Medulla oblongata (tissue), 1 donor: Measurements from ENCODE around the gene IMP4.

ENCODE experiments used
- DNase-seq: peaks from one replicate; pipeline ENCODE4 v3.0.0-alpha.2; 2015; ENCODE audit errors: extremely low spot score

IMP4 gene

DNA sequence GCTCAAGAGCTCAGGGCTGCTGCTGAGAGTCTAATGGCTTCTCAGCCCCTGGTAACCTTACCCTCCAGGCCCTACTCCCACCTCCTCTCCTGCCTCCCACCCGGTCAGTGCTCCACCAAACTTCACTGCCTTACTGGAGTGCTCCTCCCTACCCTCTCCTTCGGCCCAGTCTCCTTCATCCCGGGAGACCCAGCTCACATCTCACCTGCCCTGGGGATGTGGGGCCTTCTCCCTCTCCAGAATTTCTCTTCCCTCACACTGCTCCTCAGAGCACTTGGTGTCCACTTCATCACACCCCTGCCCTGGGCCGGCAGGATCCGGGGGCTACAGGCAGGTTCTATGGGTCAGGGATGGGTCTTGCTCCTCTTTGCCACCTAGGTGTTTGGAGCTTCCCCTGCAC lies 34.8 kb downstream of the IMP4 start:
- no peak for DNase-seq

DNA sequence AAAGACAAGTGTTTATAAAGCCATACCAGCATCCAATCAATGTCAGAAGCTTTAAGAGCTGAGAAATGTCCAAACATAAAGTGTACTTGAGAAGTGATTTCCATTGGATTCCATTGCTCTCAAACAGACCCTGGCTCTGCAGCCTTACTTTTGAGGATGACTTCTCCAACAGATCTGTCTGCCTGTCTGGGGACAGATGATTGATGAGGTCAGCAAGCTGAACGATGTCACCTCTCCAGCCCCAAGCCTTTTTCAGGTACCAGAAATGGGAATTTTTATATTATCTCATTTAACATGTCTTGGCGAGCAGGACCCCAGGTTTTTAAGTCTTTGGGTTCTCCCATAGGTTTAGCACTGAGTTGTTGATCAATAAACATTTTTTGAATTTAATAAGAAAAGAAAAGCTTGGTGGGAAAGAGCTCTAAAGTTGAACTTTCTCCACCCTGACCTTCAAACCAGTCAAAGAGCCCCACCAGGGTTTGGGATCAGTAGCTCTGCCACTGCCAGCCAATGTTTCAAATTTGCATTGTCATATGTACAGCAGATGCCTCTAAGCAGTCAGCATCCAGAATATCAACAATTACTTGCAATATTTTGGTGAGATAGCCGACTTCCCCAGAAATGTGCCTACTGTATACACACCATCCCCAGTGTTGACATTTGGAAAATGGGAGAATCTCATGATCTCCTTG lies 35.7 kb downstream of the IMP4 start:
- DNase-seq, result no peak

DNA sequence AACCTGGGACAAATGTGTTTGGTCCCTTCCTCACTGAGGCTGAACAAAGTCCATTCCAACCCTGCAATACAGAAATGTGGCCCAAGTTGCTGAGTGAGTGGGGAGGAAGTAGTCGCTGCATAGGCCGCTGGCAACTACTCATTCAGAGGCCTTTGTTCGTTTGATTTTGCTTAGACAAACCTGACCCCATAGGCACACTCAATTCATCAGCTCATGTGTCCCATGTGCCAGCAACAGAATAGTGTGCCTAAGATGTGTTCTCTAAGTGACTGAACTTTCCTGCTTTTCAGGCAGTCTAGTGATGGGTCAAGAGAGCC lies 36.2 kb downstream of the IMP4 start:
- DNase-seq, result no peak

DNA sequence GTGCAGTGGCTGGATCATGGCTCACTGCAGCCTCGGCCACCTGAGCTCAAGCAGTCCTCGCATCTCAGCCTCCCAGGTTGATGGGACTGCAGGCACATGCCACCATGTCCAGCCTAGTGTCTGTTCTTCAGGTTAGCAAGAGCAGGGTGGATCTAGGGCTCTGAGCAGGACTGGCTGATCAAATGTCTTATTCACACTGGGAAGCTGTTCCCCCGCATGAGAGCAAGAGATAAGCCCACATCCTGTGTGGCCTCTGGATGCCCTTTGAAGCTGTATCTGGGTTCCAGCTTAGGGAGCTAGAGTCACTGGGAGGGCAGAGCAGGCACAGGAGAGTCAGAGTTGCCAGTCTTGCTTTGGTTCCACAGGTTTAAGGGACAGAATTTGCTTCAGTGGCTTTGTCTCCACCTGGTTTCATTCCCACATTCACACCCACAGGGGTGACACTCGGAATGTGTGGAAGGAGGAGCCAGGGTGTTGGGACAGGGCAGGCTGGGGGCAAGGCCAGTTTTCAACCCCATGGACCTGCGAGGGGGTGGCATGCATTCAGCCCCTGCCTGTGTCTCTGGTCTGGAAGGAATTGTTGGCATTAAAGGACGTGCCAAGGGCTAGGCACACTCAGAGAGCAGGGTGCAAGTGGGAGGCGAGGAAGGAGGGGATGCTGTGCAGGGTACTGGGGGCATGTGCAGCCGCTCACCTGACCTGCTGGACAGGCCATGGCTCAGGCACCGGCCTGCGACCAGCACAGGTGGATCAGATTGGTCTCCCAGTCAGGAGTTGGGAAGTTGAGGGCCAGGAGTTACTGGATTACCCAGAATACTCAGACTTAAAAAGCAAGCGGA lies 37.6 kb downstream of the IMP4 start:
- DNase-seq, result no peak

GRCh38 chr2:130381145-130381544 lies 38.4 kb downstream of the IMP4 start:
- no peak for DNase-seq

GRCh38 chr2:130381619-130382018 lies 38.9 kb downstream of the IMP4 start:
- no peak for DNase-seq

GRCh38 chr2:130382313-130382917 lies 39.7 kb downstream of the IMP4 start:
- DNase-seq, result no peak

GRCh38 chr2:130385709-130386108 lies 43.0 kb downstream of the IMP4 start:
- peak; percentile 61 for DNase-seq

DNA sequence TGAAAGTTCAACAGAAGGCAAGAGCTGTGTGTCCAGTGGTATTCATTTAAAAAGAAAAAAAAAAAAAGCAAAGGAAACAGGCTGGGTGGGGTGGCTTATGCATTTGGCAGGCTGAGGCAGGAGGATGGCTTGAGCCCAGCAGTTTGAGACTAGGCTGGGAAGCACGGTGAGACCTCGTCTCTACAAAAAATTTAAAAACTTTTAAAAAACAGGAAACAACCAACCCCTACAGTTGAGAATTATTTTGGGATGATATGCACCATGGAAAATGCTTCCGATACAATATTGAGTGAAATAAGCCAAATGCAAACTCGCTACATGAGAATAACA lies 44.3 kb downstream of the IMP4 start:
- DNase-seq, result no peak

GRCh38 chr2:130387804-130388203 lies 45.1 kb downstream of the IMP4 start:
- DNase-seq, result no peak

DNA sequence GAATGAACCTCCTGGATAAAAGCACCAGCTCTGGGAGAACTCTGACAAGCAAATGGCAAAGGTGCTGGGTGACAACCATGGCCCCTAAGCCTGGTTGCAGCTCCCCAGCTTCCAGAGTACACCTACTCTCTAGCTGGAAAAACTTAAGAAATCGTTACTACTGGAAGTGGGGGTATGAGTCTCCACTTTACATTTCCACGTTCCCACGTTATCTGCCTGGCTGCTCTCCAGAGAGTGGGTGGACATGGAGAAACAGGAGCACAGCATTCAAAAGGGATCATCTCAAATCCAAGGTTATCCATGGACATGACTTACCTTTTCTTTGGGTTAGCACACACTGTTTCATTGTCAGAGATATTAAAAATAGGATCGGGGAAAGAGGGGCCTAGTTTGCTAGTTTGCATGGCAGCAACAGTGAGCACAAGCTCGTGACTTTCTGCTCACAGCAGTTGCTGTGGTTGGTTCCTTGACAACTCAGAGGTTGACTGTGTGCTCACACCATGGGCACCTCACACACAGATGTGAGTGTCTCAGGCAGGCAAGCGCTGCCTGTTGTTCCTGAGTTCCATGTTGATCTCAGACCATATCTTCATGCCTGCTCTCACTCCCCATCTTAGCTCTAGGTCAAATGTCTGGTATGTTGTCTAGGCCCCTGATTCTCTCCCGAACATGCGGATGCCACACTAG lies 45.7 kb downstream of the IMP4 start:
- DNase-seq, result no peak

GRCh38 chr2:130389358-130389757 lies 46.7 kb downstream of the IMP4 start:
- no peak for DNase-seq

DNA sequence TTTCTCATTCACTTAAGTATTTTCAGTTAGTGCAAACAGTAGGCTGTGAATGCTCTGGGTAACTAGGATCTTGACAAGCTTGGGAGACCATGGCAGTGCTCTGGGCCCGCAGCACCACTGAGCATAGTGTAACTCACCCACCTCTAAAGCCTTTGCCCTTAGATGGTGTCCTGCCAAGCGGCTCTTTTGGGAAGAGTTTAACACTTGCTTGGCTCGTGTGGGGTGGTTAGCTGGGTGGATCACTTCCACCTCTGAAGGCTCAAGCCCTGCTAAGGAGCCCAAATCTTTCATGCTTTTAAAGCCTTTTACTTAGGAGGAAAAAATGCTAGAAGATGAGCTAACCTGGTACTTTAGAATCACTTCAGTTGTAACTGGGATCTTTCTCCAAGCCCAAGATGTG lies 47.1 kb downstream of the IMP4 start:
- DNase-seq, result no peak

- DNase-seq, result peak; percentile 57
Measured at GRCh38 chr2:130390460-130391057, 47.9 kb downstream of the IMP4 start.

GRCh38 chr2:130391058-130391871 lies 48.6 kb downstream of the IMP4 start:
- DNase-seq, result peak; percentile 79

DNA sequence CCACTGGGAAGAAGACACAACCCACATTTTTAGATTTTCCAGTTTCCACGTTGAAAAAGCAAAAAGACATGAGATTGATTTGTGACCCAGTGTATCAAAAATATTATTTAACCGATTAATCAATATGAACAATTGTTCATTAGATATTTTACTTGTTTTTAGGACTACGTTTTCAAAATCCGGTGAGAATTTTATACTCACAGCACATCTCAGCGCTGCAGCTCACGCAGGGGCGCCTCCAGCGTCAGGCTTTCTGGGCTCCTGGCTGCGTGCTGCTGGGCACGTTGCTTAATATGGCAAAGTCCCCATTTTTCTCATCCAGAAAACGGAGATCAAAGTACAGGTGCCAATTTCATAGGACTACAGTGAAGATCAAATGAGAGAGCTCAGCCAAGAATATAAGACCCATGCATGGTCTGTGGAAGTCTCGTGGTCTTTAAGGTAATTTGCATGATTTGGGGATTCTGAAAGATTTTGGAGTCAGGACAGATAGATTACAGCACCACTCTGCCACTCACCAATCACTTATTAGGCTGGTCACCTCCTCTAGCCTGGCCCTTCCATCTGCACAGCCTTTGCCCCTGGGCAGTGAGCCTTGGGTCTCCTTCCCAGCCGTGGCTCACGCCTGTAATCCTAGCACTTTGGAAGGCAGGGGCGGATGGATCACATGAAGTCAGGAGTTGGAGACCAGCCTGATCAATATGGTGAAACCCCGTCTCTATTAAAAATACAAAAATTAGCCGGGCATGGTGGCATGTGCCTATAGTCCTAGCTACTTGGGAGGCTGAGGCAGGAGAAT lies 49.4 kb downstream of the IMP4 start:
- DNase-seq, result no peak

GRCh38 chr2:130393318-130393910 lies 50.7 kb downstream of the IMP4 start:
- no peak for DNase-seq
